Stimulated activated CD8-positive, alpha-beta memory T cell treated with anti-CD3 and anti-CD28 coated beads, Interleukin-4, amount 100 ng/mL, for 24 hours (primary cell): ENCODE data around the gene DOCK4.

Source experiments
- DNase-seq: peaks from one replicate; pipeline ENCODE4 v3.0.0-alpha.2; 2020; ENCODE audit warnings: low read depth

The DOCK4 gene

DNA sequence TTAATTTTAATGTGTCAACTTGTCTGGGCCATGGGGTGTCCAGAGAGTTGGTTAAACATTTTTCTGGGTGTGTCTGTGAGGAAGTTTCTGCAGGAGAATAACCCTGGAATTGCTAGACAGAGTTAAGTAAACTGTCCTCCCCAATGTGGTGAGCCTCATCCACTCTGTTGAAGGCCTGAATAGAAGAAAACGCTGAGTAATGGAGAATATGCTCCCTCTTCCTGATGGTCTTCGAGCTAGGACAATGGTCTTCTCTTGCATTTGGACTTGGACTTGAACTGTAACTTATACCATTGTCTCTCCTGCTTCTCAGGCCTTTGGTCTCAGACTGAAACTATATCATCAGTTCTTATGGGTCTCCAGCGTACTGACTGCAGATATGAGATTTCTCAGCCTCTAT is 347.9 kb downstream of the DOCK4 start:
- no peak for DNase-seq

DNA sequence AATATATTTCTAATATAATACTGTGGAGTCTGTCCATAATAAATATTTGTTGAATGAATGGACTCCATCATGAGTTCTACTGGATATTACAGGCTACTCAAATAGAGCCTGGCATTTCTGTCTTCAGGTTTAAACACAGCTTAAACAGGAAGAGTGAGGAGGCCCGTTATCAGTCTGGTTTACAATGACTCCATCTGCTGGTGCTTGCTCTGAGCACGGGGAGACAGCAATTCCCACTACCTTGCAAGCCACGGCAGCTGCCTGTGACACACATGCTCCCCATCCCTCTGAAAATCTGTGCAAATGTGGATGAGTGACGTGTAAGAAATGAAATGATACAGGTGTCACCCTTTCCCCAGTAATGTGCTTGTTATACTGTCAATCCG is 350.4 kb downstream of the DOCK4 start:
- DNase-seq = no peak

DNA sequence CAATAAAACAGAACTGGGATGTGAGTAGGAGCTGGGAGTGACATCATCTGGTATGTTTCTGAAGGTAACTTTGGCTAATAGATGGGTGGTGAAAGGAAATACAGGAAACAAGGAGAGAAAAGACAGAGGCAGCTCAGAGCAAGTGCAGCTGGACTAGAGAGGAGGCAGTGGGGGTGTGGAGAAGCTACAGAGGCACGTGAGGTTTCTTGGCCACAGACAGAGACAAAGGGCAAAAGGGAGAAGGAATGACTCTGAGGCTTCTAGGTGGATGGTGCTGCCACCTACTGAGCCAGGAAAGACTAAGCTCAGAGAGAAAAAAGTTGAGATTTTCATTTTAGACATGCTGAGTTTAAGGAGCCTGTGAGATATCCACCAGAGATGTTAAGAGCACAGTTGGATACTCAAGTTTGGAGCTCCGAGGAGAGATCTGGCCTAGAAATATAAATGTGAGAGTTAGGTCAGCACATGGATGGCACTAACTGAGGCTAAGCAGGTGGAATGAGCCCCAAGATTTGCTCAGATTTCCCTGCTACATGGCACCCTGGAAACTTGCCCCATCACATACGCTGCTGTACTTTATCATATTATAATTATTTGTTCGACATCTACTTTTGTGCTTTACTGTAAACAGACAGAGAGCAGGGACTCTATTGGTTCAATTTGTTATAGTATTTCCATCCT is 350.9 kb downstream of the DOCK4 start:
- DNase-seq = no peak

- no peak for DNase-seq
Measured at GRCh38 chr7:111853201-111853990, 352.8 kb downstream of the DOCK4 start.

- DNase-seq = no peak
Measured at GRCh38 chr7:111852081-111852480, 354.1 kb downstream of the DOCK4 start.

DNA sequence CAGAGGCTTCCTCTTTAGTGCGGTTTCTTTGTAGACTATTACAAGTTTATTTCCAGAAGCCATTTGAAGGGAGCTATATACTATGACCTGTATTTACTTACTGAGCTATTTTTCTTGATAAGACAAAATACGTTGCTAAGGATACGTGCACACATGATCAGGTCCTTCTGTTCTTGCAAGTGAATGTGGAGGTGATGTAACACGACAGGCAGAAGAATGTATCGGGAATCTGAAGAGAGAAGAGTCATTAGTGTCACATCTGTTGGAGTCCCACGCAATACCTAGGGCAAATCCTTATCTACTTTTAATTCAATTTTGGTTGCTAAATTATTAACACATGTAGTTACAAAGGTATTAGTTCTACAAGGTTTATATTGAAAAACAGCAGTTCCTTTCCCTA is 359.3 kb downstream of the DOCK4 start:
- no peak for DNase-seq

GRCh38 chr7:111845853-111846252 is 360.3 kb downstream of the DOCK4 start:
- DNase-seq = no peak

GRCh38 chr7:111844904-111845671 is 361.1 kb downstream of the DOCK4 start:
- no peak for DNase-seq

DNA sequence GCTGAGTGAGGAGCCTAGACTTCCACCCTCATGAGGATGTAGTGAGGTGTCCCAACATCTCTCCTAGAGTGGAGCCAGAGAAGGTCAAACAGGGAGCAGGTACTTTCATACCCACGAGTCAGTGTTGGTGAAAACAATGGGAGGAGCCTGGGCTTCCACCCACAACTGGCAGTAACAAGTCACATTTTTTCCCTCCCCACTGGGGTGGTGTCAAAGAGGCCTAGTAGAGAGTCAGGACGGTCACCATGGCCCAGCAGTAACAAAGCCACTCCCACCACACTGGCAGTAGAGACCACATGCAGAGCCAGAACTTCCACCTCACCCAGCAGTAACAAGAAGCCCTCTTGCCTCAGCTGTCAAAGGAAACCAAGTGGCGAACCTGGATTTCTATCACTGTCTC is 363.7 kb downstream of the DOCK4 start:
- DNase-seq = no peak

GRCh38 chr7:111841596-111842205 is 364.5 kb downstream of the DOCK4 start:
- DNase-seq = no peak

GRCh38 chr7:111840528-111840927 is 365.7 kb downstream of the DOCK4 start:
- DNase-seq = no peak

- no peak for DNase-seq
Measured at GRCh38 chr7:111839261-111839660, 366.9 kb downstream of the DOCK4 start.

- no peak for DNase-seq
Measured at GRCh38 chr7:111836592-111836991, 369.6 kb downstream of the DOCK4 start.

DNA sequence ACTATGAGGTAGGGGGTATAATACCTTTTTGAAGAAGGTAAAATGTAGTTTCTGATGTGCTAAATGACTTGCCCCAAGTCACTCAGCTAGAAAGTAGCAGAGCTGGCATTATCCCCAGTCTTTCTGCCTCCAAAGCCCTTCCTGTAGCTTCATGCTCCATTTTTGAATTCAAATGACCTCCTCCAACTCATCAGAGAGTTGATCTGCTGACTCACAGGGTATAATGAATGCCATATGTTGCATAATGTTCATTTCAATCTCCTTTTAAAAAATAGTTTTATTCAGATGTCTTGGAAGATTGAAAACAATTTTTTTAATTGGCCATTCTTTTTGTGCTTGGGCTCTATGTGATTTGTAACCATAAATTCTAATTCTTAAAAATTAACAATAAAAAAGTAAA is 371.1 kb downstream of the DOCK4 start:
- DNase-seq = no peak

- no peak for DNase-seq
Measured at GRCh38 chr7:111834367-111834766, 371.8 kb downstream of the DOCK4 start.

- DNase-seq = no peak
Measured at GRCh38 chr7:111833466-111833865, 372.7 kb downstream of the DOCK4 start.

GRCh38 chr7:111832174-111832573 is 374.0 kb downstream of the DOCK4 start:
- no peak for DNase-seq

DNA sequence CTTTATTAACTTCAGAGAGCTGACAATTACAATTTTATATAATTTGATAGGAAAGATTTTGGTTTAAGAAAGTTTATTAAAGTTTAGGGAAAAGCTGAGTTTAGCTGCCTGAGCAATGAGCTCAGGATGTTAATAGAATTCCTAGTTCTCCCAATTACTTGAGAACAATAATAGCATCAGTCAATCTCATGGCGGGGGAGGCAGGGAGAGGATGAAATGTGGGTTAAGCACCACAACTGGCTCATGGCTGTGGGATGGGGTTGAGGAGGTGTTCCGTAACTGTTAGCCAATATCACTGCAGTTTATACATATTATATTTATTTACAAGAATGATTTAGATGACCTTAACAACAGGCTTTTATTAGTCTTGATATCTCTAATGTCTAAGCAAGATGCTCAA is 377.0 kb downstream of the DOCK4 start:
- no peak for DNase-seq

- DNase-seq = no peak
Measured at GRCh38 chr7:111827863-111828504, 378.2 kb downstream of the DOCK4 start.

DNA sequence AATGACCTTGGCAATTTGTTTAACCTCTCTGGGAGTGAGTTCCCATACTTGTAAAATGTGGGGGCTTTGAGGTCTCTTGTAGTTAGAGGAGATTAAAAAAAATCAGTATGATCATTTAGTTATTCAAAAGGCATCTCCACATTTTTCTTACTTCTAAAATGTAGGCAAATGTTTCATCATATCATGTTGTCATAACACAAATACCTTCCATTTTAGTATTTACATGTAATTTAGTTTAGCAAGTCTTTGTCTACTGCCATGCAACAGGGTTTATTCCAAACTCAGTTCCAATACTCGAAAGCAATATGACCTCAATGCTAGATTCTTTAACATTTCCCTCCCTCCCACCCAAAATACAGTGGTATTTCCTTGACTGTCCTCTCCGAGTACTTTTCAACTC is 381.2 kb downstream of the DOCK4 start:
- no peak for DNase-seq

DNA sequence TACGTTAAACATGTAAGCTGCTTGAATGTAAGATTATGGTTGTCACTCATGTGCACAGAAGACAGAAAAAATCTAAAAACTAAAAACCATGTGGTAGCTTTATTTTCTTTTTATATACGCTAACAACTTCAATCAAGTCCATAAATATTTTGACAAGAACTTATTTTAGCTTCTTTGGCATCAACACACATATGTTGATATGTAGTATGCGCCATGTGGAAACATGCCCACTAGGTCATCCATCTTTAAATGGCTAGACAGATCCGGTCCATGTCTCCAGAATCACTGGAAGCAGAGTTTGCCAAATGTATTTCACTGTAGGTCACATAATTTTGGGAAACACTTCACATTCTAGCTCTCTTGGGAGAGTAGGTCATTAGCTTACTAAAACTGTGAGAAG is 382.4 kb downstream of the DOCK4 start:
- DNase-seq = no peak

- no peak for DNase-seq
Measured at GRCh38 chr7:111821046-111821445, 385.2 kb downstream of the DOCK4 start.
